Activated naive CD4-positive, alpha-beta T cell treated with anti-CD3 and anti-CD28 coated beads, Interleukin-2, amount 50 U/mL, for 72 hours (primary cell): ENCODE measurements around the gene GUCY2D. TPM values are rescaled to one million over a fixed set of nuclear protein-coding genes. Genes with fewer than 3 reads are reported as not detected.

Experiments
- ATAC-seq, 2 donors: fragments of 150-1000 bp; cut with Tn5 transposase; 2 replicates each; pipeline ENCODE4 v1.10.0; 2021; ENCODE audit warnings: mild to moderate bottlenecking in 2 of 2, moderate library complexity in 2 of 2
- DNase-seq, 2 donors: peaks; one replicate each; pipeline ENCODE4 v3.0.0; 2021 to 2022; ENCODE audit warnings: low spot score in 2 of 2
- H3K27ac Mint-ChIP-seq, 2 donors: one replicate each; pipeline ENCODE4 v1.8.0; 2022; ENCODE audit warnings: mild to moderate bottlenecking in 2 of 2, mixed read lengths in 2 of 2
- H3K36me3 Mint-ChIP-seq, 2 donors: one replicate each; pipeline ENCODE4 v1.8.0; 2022; ENCODE audit warnings: mixed read lengths in 2 of 2
- H3K9me3 Mint-ChIP-seq, 2 donors: one replicate each; pipeline ENCODE4 v1.8.0; 2022; ENCODE audit warnings: mixed read lengths in 2 of 2
- total RNA-seq, 2 donors: library from RNA; stranded (reverse); gene quantifications; one replicate each; pipeline ENCODE4 v1.2.3, GENCODE V29; 2022

The GUCY2D gene
- total RNA-seq, 2 donors from 2014 or later = 0.19 TPM; not detected in 1

DNA sequence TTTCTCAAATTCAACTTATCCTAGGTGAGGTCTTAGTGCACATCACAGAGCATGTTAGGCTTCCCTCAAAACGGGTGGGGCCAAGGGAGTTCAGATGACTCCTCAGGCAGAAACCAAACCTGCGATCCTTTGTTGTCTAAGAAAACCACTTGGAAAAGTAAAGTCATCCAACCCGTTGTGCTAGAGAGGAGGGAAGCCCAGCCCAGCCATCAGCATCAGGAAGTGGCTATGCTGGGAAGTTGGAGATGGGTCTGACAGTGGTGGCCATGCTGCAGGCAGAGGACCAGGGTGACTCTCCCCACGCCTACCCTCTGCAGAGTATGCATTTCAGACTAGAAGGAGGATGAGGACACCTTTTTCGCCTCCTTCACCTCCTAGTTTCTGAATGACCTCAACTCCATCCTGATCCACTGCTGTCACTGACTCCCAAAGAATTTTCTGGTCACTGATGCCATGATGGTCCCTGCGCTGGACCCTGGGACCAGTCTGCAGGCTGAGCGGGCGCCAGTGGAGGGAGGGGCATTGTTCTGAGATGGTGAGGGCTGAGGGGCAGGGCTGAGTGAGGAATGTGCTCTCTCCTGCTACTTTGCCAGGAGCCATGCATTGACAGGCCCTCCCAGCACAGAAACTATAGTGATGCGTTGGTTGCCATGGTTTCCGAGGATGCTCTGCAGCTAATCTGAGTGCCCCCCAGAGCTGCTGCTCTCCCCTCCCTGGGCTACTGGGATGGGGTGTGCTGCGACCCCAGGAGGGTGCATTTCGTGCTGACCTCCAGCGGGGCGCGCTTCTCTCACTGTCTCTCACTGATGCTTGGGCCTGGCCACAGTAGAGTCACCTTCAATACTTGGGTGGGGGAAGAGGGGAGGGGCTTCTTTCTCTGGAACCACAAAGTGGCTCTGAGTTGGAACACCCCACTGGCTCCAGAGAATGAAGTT lies 64.7 kb downstream of the GUCY2D start:
- ATAC-seq (no peak), DNase-seq (no peak)
- Mint-ChIP-seq H3K27ac (no peak overlapping the region), H3K36me3 (no peaks in the 10 kb centered on the region), H3K9me3 (no peaks in the 10 kb centered on the region)

DNA sequence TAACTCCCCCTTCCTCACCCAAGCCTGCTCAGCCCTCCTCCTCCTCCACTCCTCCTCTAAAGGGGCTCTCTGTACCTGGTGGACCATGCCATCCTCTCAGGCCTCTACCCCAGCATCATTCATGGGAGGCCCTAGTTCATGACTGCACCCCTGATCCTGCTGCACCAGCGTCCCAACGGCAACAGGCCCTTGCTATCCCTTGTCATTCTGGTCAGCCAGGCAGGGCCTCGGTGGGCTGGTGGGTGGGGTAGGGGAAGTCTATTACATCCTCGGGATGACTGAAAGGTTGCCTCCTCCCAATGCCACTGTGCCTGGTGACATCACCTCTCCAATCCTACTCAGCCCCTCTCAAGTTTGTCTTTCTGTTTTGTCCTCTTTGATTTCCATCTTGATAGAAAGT lies 65.4 kb downstream of the GUCY2D start:
- Mint-ChIP-seq H3K27ac (no peak overlapping the region), H3K9me3 (no peaks in the 10 kb centered on the region), H3K36me3 (no peaks in the 10 kb centered on the region)
- ATAC-seq (no peak), DNase-seq (no peak)

DNA sequence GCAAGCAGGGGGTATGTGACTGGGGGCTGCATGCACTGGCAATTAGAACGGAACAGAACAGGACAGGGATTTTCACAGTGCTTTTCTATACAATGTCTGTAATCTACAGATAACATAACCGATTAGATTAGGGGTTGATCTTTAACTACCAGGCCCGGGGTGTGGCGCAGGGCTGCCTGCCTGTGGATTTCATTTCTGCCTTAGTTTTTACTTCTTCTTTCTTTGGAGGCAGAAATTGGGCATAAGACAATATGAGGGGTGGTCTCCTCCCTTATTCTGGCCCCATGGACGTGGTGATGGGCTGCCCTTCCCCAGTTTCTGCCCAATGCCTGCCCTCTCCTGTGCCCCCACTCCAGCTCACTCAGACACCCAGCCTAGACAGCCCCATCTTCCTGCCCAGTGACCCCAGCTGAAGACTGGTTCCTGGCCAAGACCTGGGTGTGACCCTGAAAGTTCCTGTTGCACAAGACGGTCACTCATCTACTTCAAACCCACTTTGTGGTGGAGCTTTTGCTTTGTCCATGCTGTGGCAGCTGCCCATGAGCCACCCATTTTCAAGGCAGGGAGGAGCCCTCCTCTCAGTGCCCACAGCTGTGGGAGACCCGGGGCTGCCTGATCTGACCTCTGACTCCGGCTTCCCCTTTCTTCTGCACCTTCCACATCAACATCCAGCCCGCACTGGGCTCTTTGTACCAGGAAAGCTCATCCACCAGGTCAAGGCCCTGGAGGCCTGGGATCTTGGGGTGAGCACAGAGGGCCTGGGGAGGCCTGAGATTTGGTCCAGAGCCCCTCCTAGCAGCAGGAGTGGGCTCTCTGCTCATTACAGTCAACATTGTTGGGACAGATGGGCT lies 66.5 kb downstream of the GUCY2D start:
- no peaks in the 10 kb centered on the region for H3K9me3 Mint-ChIP-seq
- no peaks in the 10 kb centered on the region for H3K36me3 Mint-ChIP-seq
- no peak overlapping the region for H3K27ac Mint-ChIP-seq
- ATAC-seq (no peak), DNase-seq (no peak)

DNA sequence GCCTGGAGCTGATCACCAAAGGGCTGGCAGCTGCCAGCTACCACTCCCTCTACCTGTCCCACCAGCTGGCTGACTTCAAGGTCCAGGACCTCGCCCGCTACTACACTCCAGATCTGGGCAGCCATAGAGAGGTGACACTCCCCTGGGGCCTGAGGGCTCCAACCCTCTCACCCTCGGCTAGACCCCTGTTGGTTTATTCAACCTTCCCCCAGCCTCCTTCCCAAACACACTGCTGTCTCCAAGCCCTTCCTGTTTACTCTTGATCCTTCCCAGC lies 67.1 kb downstream of the GUCY2D start:
- ATAC-seq (no peak), DNase-seq (no peak)
- no peak overlapping the region for H3K27ac Mint-ChIP-seq
- H3K36me3 Mint-ChIP-seq = no peaks in the 10 kb centered on the region
- H3K9me3 Mint-ChIP-seq = no peaks in the 10 kb centered on the region

Other genes with a start within 250 kb of the GUCY2D start
- 10 to 100 TPM; 34.9 to 41.2 TPM for gene KDM6B, start 168.4 kb upstream of the GUCY2D start, total RNA-seq
- gene TMEM88, start 147.5 kb upstream of the GUCY2D start, total RNA-seq = 1 to 10 TPM; 1.3 to 1.8 TPM
- gene NAA38, start 145.1 kb upstream of the GUCY2D start, total RNA-seq = 100 to 1,000 TPM in 1 of 2 donors, 10 to 100 TPM in 1; 91.4 to 103 TPM
- 10 to 100 TPM in 1 of 2 donors, 1 to 10 TPM in 1; 8.0 to 20.2 TPM for gene CYB5D1, start 144.6 kb upstream of the GUCY2D start, total RNA-seq
- 100 to 1,000 TPM; 182 to 212 TPM for gene CHD3, start 113.8 kb upstream of the GUCY2D start, total RNA-seq
- 1 to 10 TPM; 4.8 to 5.3 TPM for gene RNF227, start 86.3 kb upstream of the GUCY2D start, total RNA-seq
- 10 to 100 TPM in 1 of 2 donors, 1 to 10 TPM in 1; 5.4 to 10.9 TPM for gene KCNAB3, start 72.8 kb upstream of the GUCY2D start, total RNA-seq
- gene TRAPPC1, start 70.7 kb upstream of the GUCY2D start, total RNA-seq = 100 to 1,000 TPM; 190 to 195 TPM
- gene CNTROB, start 70.4 kb upstream of the GUCY2D start, total RNA-seq = 100 to 1,000 TPM in 1 of 2 donors, 10 to 100 TPM in 1; 73.3 to 147 TPM
- gene ALOX15B, start 36.4 kb downstream of the GUCY2D start, total RNA-seq = not detected
- gene ALOX12B, start 85.1 kb downstream of the GUCY2D start, total RNA-seq = 1 to 10 TPM; 1.5 to 3.2 TPM
- under 1 TPM in 1 of 2 donors, not detected in 1; 0.23 TPM for gene ALOXE3, start 115.9 kb downstream of the GUCY2D start, total RNA-seq
- gene HES7, start 121.5 kb downstream of the GUCY2D start, total RNA-seq = 10 to 100 TPM in 1 of 2 donors, 1 to 10 TPM in 1; 7.5 to 10.7 TPM
- gene PER1, start 149.8 kb downstream of the GUCY2D start, total RNA-seq = 100 to 1,000 TPM in 1 of 2 donors, 10 to 100 TPM in 1; 80.9 to 294 TPM
- 10 to 100 TPM; 43.6 to 85.6 TPM for gene VAMP2, start 160.3 kb downstream of the GUCY2D start, total RNA-seq
- gene TMEM107, start 173.8 kb downstream of the GUCY2D start, total RNA-seq = 10 to 100 TPM; 32.7 to 48.9 TPM
- 1 to 10 TPM; 5.4 to 7.2 TPM for gene BORCS6, start 187.6 kb downstream of the GUCY2D start, total RNA-seq
- 100 to 1,000 TPM; 169 to 319 TPM for gene AURKB, start 208.0 kb downstream of the GUCY2D start, total RNA-seq
- gene CTC1, start 245.4 kb downstream of the GUCY2D start, total RNA-seq = 100 to 1,000 TPM in 1 of 2 donors, 10 to 100 TPM in 1; 57.6 to 107 TPM
- gene PFAS, start 246.7 kb downstream of the GUCY2D start, total RNA-seq = 100 to 1,000 TPM in 1 of 2 donors, 10 to 100 TPM in 1; 47.0 to 147 TPM